Transverse colon (tissue), 4 donors: ENCODE measurements around the gene CDIPT. TPM values are rescaled to one million over a fixed set of nuclear protein-coding genes. Genes with fewer than 3 reads are reported as not detected.

ENCODE experiments used
- DNase-seq: peaks from one replicate; pipeline ENCODE4 v3.0.0-alpha.2; 2019
- H3K27ac ChIP-seq, 4 donors: fragments of 200-600 bp; sonication (generic); 2 replicates each; pipeline ENCODE4 v1.5.1; 2016 to 2018; ENCODE audit warnings: inconsistent platforms in 4 of 4
- H3K27me3 ChIP-seq: fragments of 200-600 bp; sonication (generic); 2 replicates; pipeline ENCODE4 v1.5.1; 2017; ENCODE audit warnings: inconsistent platforms
- H3K36me3 ChIP-seq, 4 donors: fragments of 200-600 bp; sonication (generic); 2 replicates each; pipeline ENCODE4 v1.5.1; 2017 to 2019; ENCODE audit warnings: inconsistent platforms in 4 of 4
- H3K4me1 ChIP-seq, 4 donors: fragments of 200-600 bp; sonication (generic); 2 replicates each; pipeline ENCODE4 v1.5.1; 2017 to 2020; ENCODE audit warnings: inconsistent platforms in 4 of 4
- H3K4me3 ChIP-seq, 4 donors: fragments of 200-600 bp; sonication (generic); 1 replicate in 1 of 4; 2 replicates in 3 of 4; pipeline versions ENCODE4 v1.5.1 to v1.6.1; 2017 to 2019; ENCODE audit warnings: inconsistent platforms in 4 of 4
- H3K9me3 ChIP-seq, 2 donors: fragments of 200-600 bp; sonication (generic); 2 replicates each; pipeline ENCODE4 v1.5.1; 2017 to 2019; ENCODE audit warnings: inconsistent platforms in 2 of 2
- CTCF ChIP-seq, 5 experiments: fragments of 200-600 bp in 3 of 5; fragments of 450-650 bp in 2 of 5; sonication (generic) in 3 of 5; IDR thresholded peaks; 1 replicate in 2 of 5; 2 replicates in 3 of 5; pipeline ENCODE4 v1.5.1; 2016 to 2017; ENCODE audit warnings: antibody characterized with exemption in 5 of 5, inconsistent platforms in 3 of 5, mild to moderate bottlenecking in 2 of 5, moderate library complexity in 1 of 5
- EP300 ChIP-seq: sonication (generic); formaldehyde crosslinking; IDR thresholded peaks from one replicate; pipeline ENCODE4 v1.6.1; 2017; ENCODE audit warnings: antibody characterized with exemption, low read depth
- POLR2A ChIP-seq: fragments of 450-650 bp; IDR thresholded peaks from one replicate; pipeline ENCODE4 v1.6.1; 2016; ENCODE audit warnings: antibody characterized with exemption, mild to moderate bottlenecking, moderate library complexity
- POLR2AphosphoS5 ChIP-seq, 3 donors: sonication (generic); formaldehyde crosslinking; IDR thresholded peaks; one replicate each; pipeline ENCODE4 v1.6.1; 2016; ENCODE audit warnings: antibody characterized with exemption in 3 of 3
- WGBS, 2 donors: methylation state at CpG; one replicate each; pipeline ENCODE4 v1.1.5; 2018; ENCODE audit warnings: low coverage in 1 of 2; 5-methylcytosine and 5-hydroxymethylcytosine counted together
- in situ Hi-C, 4 donors: fragments of 200-750 bp; cut with MboI; loops; one replicate each; pipeline versions ENCODE4 v1.15.0 to v1.15.1; 2017; ENCODE audit warnings: low sequenced_read_pairs in 3 of 4, low pct_ligation_motif_present in 1 of 4, low pct_unique_long_range_greater_than_20kb in 1 of 4
- intact Hi-C: fragments of 100-400 bp; cut with DNase I; formaldehyde crosslinking; loops from one replicate; pipeline ENCODE4 v1.15.1; 2023; ENCODE audit warnings: low total_unique reads
- total RNA-seq, 4 donors: library from RNA; depleted of rRNA; stranded (reverse); fragments of >200 nt; gene quantifications; one replicate each; pipeline ENCODE4 v1.1.0, GENCODE V29; 2016

The CDIPT gene
- total RNA-seq, 4 donors from 2014 or later, result 58.5 to 139 (median 94.5) TPM

- peaks cover 0 to 13% (median 0%) of the 10 kb centered on the region in 4 donors for H3K36me3 ChIP-seq
- in situ Hi-C loops, result no loop called here
These were observed 46.2 kb downstream of the CDIPT start for GRCh38 chr16:29816694-29817441.

GRCh38 chr16:29815793-29816693, 47.0 kb downstream of the CDIPT start, which contains the start of gene PAGR1:
PAGR1 (plus strand) TSS chr16:29816152; CDS start chr16:29816526, 374 bp downstream.
- Histone ChIP-seq H3K27me3 (no peaks in the 10 kb centered on the region), H3K27ac (peak within 1 kb of the TSS; percentile 93 to 98 (median 96)), H3K36me3 (peaks cover 0 to 13% (median 0%) of the 10 kb centered on the region in 4 donors), H3K9me3 (no peaks in the 10 kb centered on the region), H3K4me3 (peak within 1 kb of the TSS; percentile 58 to 79 (median 70)), H3K4me1 (peaks cover 40 to 79% (median 72%) of the 10 kb centered on the region in 4 donors)
- TF ChIP-seq EP300, result no peak
- peak; percentile 81 for TF ChIP-seq POLR2A
- peak; percentile 78 to 91 (median 81) for TF ChIP-seq POLR2AphosphoS5 (IDR thresholded peaks at IDR 0.05)
- TF ChIP-seq CTCF (IDR thresholded peaks at IDR 0.05), result peak; percentile 80 to 95 (median 92)
- WGBS, 2 donors, result 0% methylated on average over 2 to 64 of the region's 70 CpGs
- intact Hi-C loops, result loop anchor here (1.0 kb wide), 1 partner anchor 26 kb away; the partner anchor contains the start of gene KIF22
- peak; percentile 99 for DNase-seq
- in situ Hi-C loops, result no loop called here

More at GRCh38 chr16:29816694-29817441, 46.2 kb downstream of the CDIPT start:
- H3K9me3 ChIP-seq, result no peaks in the 10 kb centered on the region
- peak overlapping the region; percentile 58 to 79 (median 70) for H3K4me3 ChIP-seq
- H3K27me3 ChIP-seq, result no peaks in the 10 kb centered on the region
- 0 to 1% methylated on average over 1 to 37 of the region's 37 CpGs for WGBS, 2 donors
- intact Hi-C loops, result loop anchor here (1.0 kb wide), 1 partner anchor 27 kb away; the partner anchor contains the start of gene KIF22
- H3K4me1 ChIP-seq, result peaks cover 40 to 79% (median 73%) of the 10 kb centered on the region in 4 donors
- DNase-seq, result peak; percentile 73
- TF ChIP-seq EP300, result no peak
- peak in 2 of 5 experiments; percentile 14 to 26 for TF ChIP-seq CTCF (IDR thresholded peaks at IDR 0.05)
- TF ChIP-seq POLR2A, result no peak
- peak; percentile 12 to 42 (median 29) for TF ChIP-seq POLR2AphosphoS5 (IDR thresholded peaks at IDR 0.05)
- H3K27ac ChIP-seq, result peak overlapping the region; percentile 93 to 98 (median 96)

- in situ Hi-C loops, result no loop called here
These were observed 47.8 kb downstream of the CDIPT start for GRCh38 chr16:29815032-29815721.

More at GRCh38 chr16:29815032-29815721, 47.8 kb downstream of the CDIPT start:
- DNase-seq, result no peak
- 4 to 6% methylated on average over 13 to 37 of the region's 39 CpGs for WGBS, 2 donors
- TF ChIP-seq POLR2AphosphoS5 (IDR thresholded peaks at IDR 0.05), result no peak
- no peak for TF ChIP-seq POLR2A
- no peak for TF ChIP-seq EP300
- TF ChIP-seq CTCF (IDR thresholded peaks at IDR 0.05), result no peak
- peaks cover 48 to 87% (median 77%) of the 10 kb centered on the region in 4 donors for H3K4me1 ChIP-seq
- H3K27me3 ChIP-seq, result no peaks in the 10 kb centered on the region
- no peaks in the 10 kb centered on the region for H3K9me3 ChIP-seq
- intact Hi-C loops, result no loop called here
- peak overlapping the region; percentile 22 to 79 (median 70) for H3K4me3 ChIP-seq
- H3K27ac ChIP-seq, result peak overlapping the region; percentile 93 to 98 (median 96)
- H3K36me3 ChIP-seq, result peaks cover 0 to 13% (median 0%) of the 10 kb centered on the region in 4 donors
